ENCODE data around the gene HOXC9.

GRCh38 chr12:53977596-53978445, 22.1 kb upstream of the HOXC9 start:
- TF ChIP-seq CTCF (IDR thresholded peaks at IDR 0.05; ENCODE audit: low read depth, low read length, missing input control) (no peak), RXRA (IDR thresholded peaks at IDR 0.05) (no peak), GABPA (IDR thresholded peaks at IDR 0.05 in 1 of 2, conservative IDR thresholded peaks at IDR 0.05 in 1 of 2) (no peak), RAD21 (IDR thresholded peaks at IDR 0.05) (no peak), MAX (IDR thresholded peaks at IDR 0.05) (no peak), TAF1 (conservative IDR thresholded peaks at IDR 0.05) (no peak)

All from liver (tissue), 3 donors.